ENCODE measurements around the gene BRF1.

GRCh38 chr14:105347587-105347968 is 46.8 kb upstream of the BRF1 start:
- TF ChIP-seq CTCF (IDR thresholded peaks at IDR 0.05; ENCODE audit: low read depth, low read length, poor library complexity, severe bottlenecking) (no peak), EZH2phosphoT487 (IDR thresholded peaks at IDR 0.05; ENCODE audit: borderline replicate concordance, low read length) (no peak)

Data from DOHH2 (cell line).